Smooth muscle cell (in vitro differentiated cells): ENCODE measurements around the gene SPDYE4. TPM values are rescaled to one million over a fixed set of nuclear protein-coding genes. Genes with fewer than 3 reads are reported as not detected.
A peak's percentile ranks its signal among the peaks of the same experiment; 100 is the strongest.

Experiments used
- DNase-seq: peaks from one replicate; lab custom pipeline; 2025; ENCODE audit not compliant: unreplicated experiment; lab: John Stamatoyannopoulos, UW
- H2AFZ ChIP-seq: fragments of 200-600 bp; sonication (generic); 2 replicates; pipeline ENCODE4 v1.6.0; 2016; ENCODE audit warnings: antibody characterized with exemption, low read depth, mild to moderate bottlenecking
- H3F3A ChIP-seq: fragments of 200-600 bp; sonication (generic); 2 replicates; pipeline ENCODE4 v1.6.0; 2017; ENCODE audit warnings: antibody characterized with exemption, low read depth
- H3K27ac ChIP-seq: fragments of 200-600 bp; sonication (generic); 2 replicates; pipeline ENCODE4 v1.5.1; 2016; ENCODE audit warnings: low read depth, mild to moderate bottlenecking
- H3K27me3 ChIP-seq: fragments of 200-600 bp; sonication (generic); 2 replicates; pipeline ENCODE4 v1.6.1; 2016; ENCODE audit warnings: low read depth, mild to moderate bottlenecking
- H3K36me3 ChIP-seq: fragments of 200-600 bp; sonication (generic); 2 replicates; pipeline ENCODE4 v1.5.1; 2016; ENCODE audit warnings: low read depth
- H3K4me1 ChIP-seq: fragments of 200-600 bp; sonication (generic); 2 replicates; pipeline ENCODE4 v1.5.1; 2016; ENCODE audit warnings: low read depth
- H3K4me2 ChIP-seq: fragments of 200-600 bp; sonication (generic); 2 replicates; pipeline ENCODE4 v1.6.0; 2016; ENCODE audit warnings: mild to moderate bottlenecking
- H3K4me3 ChIP-seq: fragments of 200-600 bp; sonication (generic); 2 replicates; pipeline ENCODE4 v1.5.1; 2016; ENCODE audit warnings: mild to moderate bottlenecking
- H3K79me2 ChIP-seq: fragments of 200-600 bp; sonication (generic); 2 replicates; pipeline ENCODE4 v1.6.0; 2016; ENCODE audit warnings: low read depth, mild to moderate bottlenecking
- H3K9ac ChIP-seq: fragments of 200-600 bp; sonication (generic); 2 replicates; pipeline ENCODE4 v1.6.0; 2016; ENCODE audit warnings: low read depth
- H3K9me3 ChIP-seq: fragments of 200-600 bp; sonication (generic); replicated peaks from 2 replicates; pipeline ENCODE4 v1.5.1; 2016; ENCODE audit warnings: low read depth
- H4K20me1 ChIP-seq: fragments of 200-600 bp; sonication (generic); 2 replicates; pipeline ENCODE4 v1.6.0; 2016; ENCODE audit warnings: low read depth
- WGBS: methylation state at CpG from one replicate; pipeline ENCODE4 v1.1.7; 2016; ENCODE audit warnings: low lambda C conversion rate; 5-methylcytosine and 5-hydroxymethylcytosine counted together
- polyA plus RNA-seq: library from polyadenylated mRNA; unstranded; fragments of >200 nt; fragmentation: Nextera tagmentation; extraction: Ambion mirVana; gene quantifications from 2 replicates; pipeline ENCODE4 v1.2.1, GENCODE V29; 2016
- total RNA-seq: library from RNA; depleted of rRNA; stranded (reverse); fragments of >200 nt; gene quantifications from 2 replicates; pipeline ENCODE4 v1.2.3, GENCODE V29; 2014
- TF ChIP-seq, protein P1 (sequence below): fragments of 200-600 bp; sonication (generic); IDR thresholded peaks from 2 replicates; pipeline ENCODE4 v1.5.1; 2017; ENCODE audit warnings: borderline replicate concordance, mild to moderate bottlenecking, antibody characterized with exemption; ENCODE audit not compliant: insufficient read depth, poor library complexity, severe bottlenecking

Gene SPDYE4
- total and polyA plus RNA-seq, 2 experiments from 2014 or later = not detected

DNA sequence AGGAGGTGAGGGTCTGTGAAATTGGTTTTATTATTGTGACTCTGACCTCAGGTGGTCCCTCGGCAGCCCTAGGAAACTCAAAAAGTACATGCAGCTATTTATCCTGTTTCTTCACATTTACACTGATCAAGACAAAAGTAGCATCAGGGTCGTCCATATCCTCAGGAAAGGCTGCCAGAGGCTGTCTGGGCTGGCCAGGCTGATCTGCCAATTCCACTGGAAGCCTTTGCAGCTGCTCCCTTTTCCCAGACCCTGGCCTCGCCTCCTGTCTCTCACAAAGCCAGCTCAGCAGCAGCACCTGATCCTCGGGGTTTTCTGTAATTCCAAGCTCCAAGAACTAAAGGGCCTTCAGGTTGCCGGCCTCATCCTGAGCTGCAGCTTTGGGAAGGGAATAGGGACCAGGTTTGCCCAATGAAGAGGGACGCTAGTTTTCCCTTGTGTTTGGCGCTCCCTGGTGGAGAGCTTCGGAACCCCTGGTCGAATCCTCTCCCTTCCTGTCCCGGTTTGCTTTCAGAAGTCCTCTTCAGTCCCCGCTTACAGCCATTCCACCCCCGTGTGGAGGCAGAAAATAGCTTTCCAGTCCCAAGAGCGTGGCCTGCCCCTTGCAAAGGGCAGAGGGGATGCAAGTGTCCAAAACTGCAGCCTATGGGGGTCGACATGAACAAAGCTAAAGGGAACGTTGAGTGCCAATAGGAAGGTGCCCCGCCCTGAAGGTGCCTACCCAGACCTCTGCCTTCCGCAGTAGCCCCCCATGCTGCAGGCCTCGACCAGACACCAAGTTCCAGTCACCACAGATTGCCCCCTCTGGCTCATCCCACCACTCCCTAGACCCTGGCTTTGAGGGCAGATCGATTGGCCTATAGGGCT lies 27.4 kb upstream of the SPDYE4 start:
- H3K27me3 ChIP-seq = no peaks in the 10 kb centered on the region
- peak; percentile 41 for DNase-seq
- H3K27ac ChIP-seq = no peak overlapping the region
- no peak overlapping the region for H3K4me2 ChIP-seq
- no peaks in the 10 kb centered on the region for H4K20me1 ChIP-seq
- H3F3A ChIP-seq = no peaks in the 10 kb centered on the region
- WGBS = 33% methylated on average over 19 of the region's 19 CpGs
- no peaks in the 10 kb centered on the region for H3K36me3 ChIP-seq
- no peak overlapping the region for H2AFZ ChIP-seq
- H3K9ac ChIP-seq = no peak overlapping the region
- no peaks in the 10 kb centered on the region for H3K79me2 ChIP-seq
- H3K9me3 ChIP-seq = no peaks in the 10 kb centered on the region
- no peak overlapping the region for H3K4me3 ChIP-seq
- TF ChIP-seq, protein P1, sequence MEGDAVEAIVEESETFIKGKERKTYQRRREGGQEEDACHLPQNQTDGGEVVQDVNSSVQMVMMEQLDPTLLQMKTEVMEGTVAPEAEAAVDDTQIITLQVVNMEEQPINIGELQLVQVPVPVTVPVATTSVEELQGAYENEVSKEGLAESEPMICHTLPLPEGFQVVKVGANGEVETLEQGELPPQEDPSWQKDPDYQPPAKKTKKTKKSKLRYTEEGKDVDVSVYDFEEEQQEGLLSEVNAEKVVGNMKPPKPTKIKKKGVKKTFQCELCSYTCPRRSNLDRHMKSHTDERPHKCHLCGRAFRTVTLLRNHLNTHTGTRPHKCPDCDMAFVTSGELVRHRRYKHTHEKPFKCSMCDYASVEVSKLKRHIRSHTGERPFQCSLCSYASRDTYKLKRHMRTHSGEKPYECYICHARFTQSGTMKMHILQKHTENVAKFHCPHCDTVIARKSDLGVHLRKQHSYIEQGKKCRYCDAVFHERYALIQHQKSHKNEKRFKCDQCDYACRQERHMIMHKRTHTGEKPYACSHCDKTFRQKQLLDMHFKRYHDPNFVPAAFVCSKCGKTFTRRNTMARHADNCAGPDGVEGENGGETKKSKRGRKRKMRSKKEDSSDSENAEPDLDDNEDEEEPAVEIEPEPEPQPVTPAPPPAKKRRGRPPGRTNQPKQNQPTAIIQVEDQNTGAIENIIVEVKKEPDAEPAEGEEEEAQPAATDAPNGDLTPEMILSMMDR = peak; percentile 82
- no peaks in the 10 kb centered on the region for H3K4me1 ChIP-seq

DNA sequence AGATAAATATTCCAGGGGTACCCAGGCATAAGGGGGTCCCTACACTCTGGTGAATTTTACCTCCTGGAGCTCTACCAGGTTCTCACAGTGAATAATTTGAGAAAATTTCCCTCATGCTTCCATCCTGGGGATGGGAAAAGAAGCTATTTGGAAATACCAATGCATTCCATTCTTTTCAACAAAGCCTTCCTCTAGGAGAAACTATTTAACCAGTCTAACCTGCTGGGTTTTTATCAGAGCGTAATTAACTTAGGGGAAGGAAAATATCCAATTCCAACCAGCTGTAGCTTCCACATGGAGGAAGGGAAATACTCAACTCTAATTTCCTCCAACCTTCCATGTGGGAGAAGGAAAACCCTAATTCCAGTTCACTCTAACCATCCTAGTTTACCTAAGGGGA lies 23.8 kb upstream of the SPDYE4 start:
- Histone ChIP-seq H3K4me3 (no peak overlapping the region), H3K79me2 (no peaks in the 10 kb centered on the region), H3K4me2 (no peak overlapping the region), H3K36me3 (no peaks in the 10 kb centered on the region), H3K27ac (peak overlapping the region; percentile 66), H3K4me1 (no peaks in the 10 kb centered on the region), H2AFZ (no peak overlapping the region), H3F3A (no peaks in the 10 kb centered on the region), H3K9me3 (no peaks in the 10 kb centered on the region), H4K20me1 (no peaks in the 10 kb centered on the region), H3K9ac (no peak overlapping the region), H3K27me3 (no peaks in the 10 kb centered on the region)
- TF ChIP-seq, protein P1 = no peak
- WGBS = 86% methylated on average over 1 of the region's 1 CpG
- no peak for DNase-seq

DNA sequence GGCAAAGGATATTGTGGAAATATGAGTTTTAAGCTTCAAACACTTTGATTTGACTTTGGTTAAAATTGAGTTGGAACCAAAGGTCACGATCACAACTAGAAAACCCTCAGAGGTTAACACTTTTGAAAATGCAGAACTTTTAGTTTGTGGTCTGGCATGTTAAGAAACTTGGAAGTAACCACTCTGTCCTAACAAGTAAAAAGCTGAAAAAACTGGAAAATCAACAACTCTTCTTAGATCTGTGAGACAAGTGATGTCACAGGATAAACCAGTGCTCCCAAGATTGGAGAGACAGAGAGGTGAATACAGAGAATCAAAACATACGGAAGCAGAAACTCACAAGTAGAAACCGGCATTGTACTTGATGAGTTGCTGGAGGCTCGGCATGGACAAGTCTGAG lies 23.4 kb upstream of the SPDYE4 start:
- Histone ChIP-seq H4K20me1 (no peaks in the 10 kb centered on the region), H2AFZ (no peak overlapping the region), H3K27me3 (no peaks in the 10 kb centered on the region), H3K36me3 (no peaks in the 10 kb centered on the region), H3K79me2 (no peaks in the 10 kb centered on the region), H3K4me1 (no peaks in the 10 kb centered on the region), H3K9me3 (no peaks in the 10 kb centered on the region), H3K9ac (no peak overlapping the region), H3K27ac (peak overlapping the region; percentile 66), H3F3A (no peaks in the 10 kb centered on the region), H3K4me3 (no peak overlapping the region), H3K4me2 (no peak overlapping the region)
- DNase-seq = no peak
- WGBS = 82% methylated on average over 4 of the region's 4 CpGs
- TF ChIP-seq, protein P1 = no peak

DNA sequence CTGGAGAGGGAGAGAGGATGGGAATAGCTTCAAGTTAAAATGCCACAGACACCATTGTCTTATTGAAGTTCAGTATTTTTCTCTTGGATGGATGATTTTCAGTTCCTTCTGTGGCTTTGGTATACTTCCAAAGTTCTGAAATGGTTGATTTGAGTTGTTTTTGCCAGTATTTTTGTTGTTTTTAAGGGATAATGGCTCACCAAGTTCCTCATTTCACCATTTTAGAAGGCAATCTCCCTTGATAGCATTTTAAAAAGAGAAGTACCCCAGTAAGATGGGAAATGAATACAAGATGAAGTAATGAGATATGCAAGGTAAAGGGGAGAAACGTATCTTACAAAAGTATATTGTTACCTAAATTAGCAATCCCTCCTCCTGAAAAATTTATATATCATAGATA lies 18.5 kb upstream of the SPDYE4 start:
- Histone ChIP-seq H2AFZ (no peak overlapping the region), H4K20me1 (no peaks in the 10 kb centered on the region), H3K27ac (no peak overlapping the region), H3K36me3 (no peaks in the 10 kb centered on the region), H3K4me2 (no peak overlapping the region), H3K79me2 (no peaks in the 10 kb centered on the region), H3K4me3 (no peak overlapping the region), H3K4me1 (no peaks in the 10 kb centered on the region), H3K9ac (no peak overlapping the region), H3F3A (no peaks in the 10 kb centered on the region), H3K27me3 (no peaks in the 10 kb centered on the region), H3K9me3 (no peaks in the 10 kb centered on the region)
- TF ChIP-seq, protein P1 = no peak
- DNase-seq = no peak
- WGBS = 90% methylated on average over 1 of the region's 1 CpG
